K562 (cell line): ENCODE measurements around the gene NPAS3. TPM values are rescaled to one million over a fixed set of nuclear protein-coding genes. Genes with fewer than 3 reads are reported as not detected.

Source experiments
- C11orf30 ChIP-seq: fragments of 450-650 bp; IDR thresholded peaks from 2 replicates; pipeline ENCODE4 v1.6.1; 2016; ENCODE audit warnings: low read depth, mild to moderate bottlenecking
- CBFB ChIP-seq: sonication (generic); formaldehyde crosslinking; IDR thresholded peaks from 2 replicates; pipeline ENCODE4 v1.4.0; 2020; ENCODE audit warnings: mild to moderate bottlenecking, missing genetic modification reagents
- EGR1 ChIP-seq: fragments of 450-650 bp; conservative IDR thresholded peaks from 2 replicates; pipeline ENCODE4 v1.6.1; 2017; ENCODE audit warnings: mild to moderate bottlenecking
- HCFC1 ChIP-seq: IDR thresholded peaks from 2 replicates; pipeline ENCODE4 v1.6.1; 2012; ENCODE audit warnings: low read depth, low read length, improper control_type of control experiment
- HDAC3 ChIP-seq: fragments of 450-650 bp; IDR thresholded peaks from 2 replicates; pipeline ENCODE4 v1.6.1; 2018; ENCODE audit warnings: borderline replicate concordance, mild to moderate bottlenecking, moderate library complexity; ENCODE audit not compliant: partially characterized antibody
- L3MBTL2 ChIP-seq: fragments of 450-650 bp; IDR thresholded peaks from 2 replicates; pipeline ENCODE4 v1.6.1; 2016; ENCODE audit warnings: mild to moderate bottlenecking, moderate library complexity
- MAFF ChIP-seq: IDR thresholded peaks from 2 replicates; pipeline ENCODE4 v1.6.1; 2012; ENCODE audit warnings: low read length, improper control_type of control experiment
- MCM2 ChIP-seq: fragments of 450-650 bp; IDR thresholded peaks from 2 replicates; pipeline ENCODE4 v1.6.1; 2017; ENCODE audit warnings: low read depth, mild to moderate bottlenecking
- MTA1 ChIP-seq: fragments of 450-650 bp; IDR thresholded peaks from 2 replicates; pipeline ENCODE4 v1.6.1; 2017; ENCODE audit warnings: borderline replicate concordance
- POLR2AphosphoS2 ChIP-seq: IDR thresholded peaks from 2 replicates; pipeline ENCODE4 v1.6.1; 2012; ENCODE audit warnings: low read length, improper control_type of control experiment
- POLR2G ChIP-seq: fragments of 200-400 bp; formaldehyde crosslinking; IDR thresholded peaks from 2 replicates; pipeline ENCODE4 v1.6.1; 2017; ENCODE audit warnings: low read depth, mild to moderate bottlenecking, antibody characterized with exemption, low read length, moderate library complexity
- POLR3G ChIP-seq: IDR thresholded peaks from 2 replicates; pipeline ENCODE4 v1.6.1; 2011; ENCODE audit not compliant: insufficient read length, insufficient replicate concordance; ENCODE audit errors: extremely low read depth
- POU5F1 ChIP-seq: fragments of 150-350 bp; IDR thresholded peaks from 2 replicates; pipeline ENCODE4 v1.6.1; 2014; ENCODE audit warnings: borderline replicate concordance, low read length, low read depth, mild to moderate bottlenecking; ENCODE audit not compliant: partially characterized antibody
- RB1 ChIP-seq: fragments of 450-650 bp; IDR thresholded peaks from 2 replicates; pipeline ENCODE4 v1.6.1; 2017; ENCODE audit warnings: low read depth, mild to moderate bottlenecking
- RCOR1 ChIP-seq, 2 experiments: IDR thresholded peaks; 2 replicates each; pipeline ENCODE4 v1.6.1; 2012; ENCODE audit warnings: low read depth in 2 of 2, low read length in 2 of 2, borderline replicate concordance in 1 of 2, improper control_type of control experiment in 1 of 2
- SRF ChIP-seq, 2 experiments: fragments of 250-450, 450-650 bp in 1 of 2; sonication (Bioruptor Pico) in 1 of 2; sonication (generic) in 1 of 2; formaldehyde crosslinking; IDR thresholded peaks; 2 replicates each; pipeline versions ENCODE4 v1.5.0 to v1.5.1; 2020 to 2022; ENCODE audit warnings: mild to moderate bottlenecking in 1 of 2, missing genetic modification reagents in 1 of 2
- TAL1 ChIP-seq: fragments of 450-650 bp; IDR thresholded peaks from 2 replicates; pipeline ENCODE4 v1.6.1; 2016; ENCODE audit warnings: mild to moderate bottlenecking
- TEAD1 ChIP-seq, 2 experiments: fragments of 450-650 bp in 1 of 2; sonication (generic) in 1 of 2; formaldehyde crosslinking; IDR thresholded peaks; 2 replicates each; pipeline versions ENCODE4 v1.4.0 to v1.8.0; 2020 to 2022; ENCODE audit warnings: mild to moderate bottlenecking in 2 of 2, missing genetic modification reagents in 1 of 2
- TRIM24 ChIP-seq, 2 experiments: fragments of 450-650 bp; IDR thresholded peaks; 2 replicates each; pipeline ENCODE4 v1.6.1; 2016
- ZNF384 ChIP-seq: IDR thresholded peaks from 2 replicates; pipeline ENCODE4 v1.6.1; 2012; ENCODE audit warnings: low read depth, low read length, improper control_type of control experiment
- ZNF436 ChIP-seq: fragments of 250-450, 450-650 bp; sonication (Bioruptor Pico); formaldehyde crosslinking; IDR thresholded peaks from 2 replicates; pipeline ENCODE4 v1.7.0; 2020; ENCODE audit warnings: mild to moderate bottlenecking
- ZNF586 ChIP-seq: fragments of 450-650 bp; formaldehyde crosslinking; conservative IDR thresholded peaks from 2 replicates; pipeline ENCODE4 v1.4.0; 2020; ENCODE audit warnings: mild to moderate bottlenecking, moderate library complexity
- ZNF707 ChIP-seq: fragments of 250-450 bp; sonication (Bioruptor Pico); conservative IDR thresholded peaks from 2 replicates; pipeline ENCODE4 v1.8.0; 2022; ENCODE audit warnings: inconsistent platforms, mild to moderate bottlenecking, moderate library complexity
- ZNF717 ChIP-seq: fragments of 250-450 bp; sonication (Bioruptor Pico); IDR thresholded peaks from 2 replicates; pipeline ENCODE4 v1.5.0; 2021
- polyA plus RNA-seq, 8 experiments: library from polyadenylated mRNA; depleted of rRNA in 4 of 8; stranded (reverse) in 5 of 8; unstranded in 3 of 8; fragments of >200 nt; fragmentation: Nextera tagmentation in 2 of 8; fragmentation: Illumina TruSeq in 1 of 8; extraction: Ambion mirVana in 2 of 8; extraction: Trizol in 1 of 8; gene quantifications; 2 replicates each; pipeline versions ENCODE4 v1.2.1 to v1.2.3, GENCODE V29; 2011 to 2014; ENCODE audit warnings: inconsistent platforms in 1 of 8, missing spikeins in 1 of 8
- total RNA-seq, 7 experiments: library from RNA; depleted of rRNA in 6 of 7; stranded (reverse); fragments of >200 nt in 6 of 7; fragmentation: Illumina TruSeq in 2 of 7; extraction: Trizol in 2 of 7; gene quantifications; 2 replicates each; pipeline versions ENCODE4 v1.2.1 to v1.2.3, GENCODE V29; 2011 to 2021; ENCODE audit warnings: low replicate concordance in 1 of 7
- TF ChIP-seq, protein P1 (sequence below): fragments of 450-650 bp; IDR thresholded peaks from 2 replicates; pipeline ENCODE4 v1.6.1; 2014; ENCODE audit warnings: low read depth, mild to moderate bottlenecking, moderate library complexity, borderline replicate concordance
- TF ChIP-seq, protein P2 (sequence below): sonication (generic); formaldehyde crosslinking; IDR thresholded peaks from 2 replicates; pipeline ENCODE4 v1.9.0; 2022; ENCODE audit warnings: mild to moderate bottlenecking, missing genetic modification reagents

Gene NPAS3
- total and polyA plus RNA-seq, 9 of the 15 experiments (the other 6 are each of a cell fraction or from before 2014, with no cell fraction given): 0.04 TPM; not detected in 8

DNA sequence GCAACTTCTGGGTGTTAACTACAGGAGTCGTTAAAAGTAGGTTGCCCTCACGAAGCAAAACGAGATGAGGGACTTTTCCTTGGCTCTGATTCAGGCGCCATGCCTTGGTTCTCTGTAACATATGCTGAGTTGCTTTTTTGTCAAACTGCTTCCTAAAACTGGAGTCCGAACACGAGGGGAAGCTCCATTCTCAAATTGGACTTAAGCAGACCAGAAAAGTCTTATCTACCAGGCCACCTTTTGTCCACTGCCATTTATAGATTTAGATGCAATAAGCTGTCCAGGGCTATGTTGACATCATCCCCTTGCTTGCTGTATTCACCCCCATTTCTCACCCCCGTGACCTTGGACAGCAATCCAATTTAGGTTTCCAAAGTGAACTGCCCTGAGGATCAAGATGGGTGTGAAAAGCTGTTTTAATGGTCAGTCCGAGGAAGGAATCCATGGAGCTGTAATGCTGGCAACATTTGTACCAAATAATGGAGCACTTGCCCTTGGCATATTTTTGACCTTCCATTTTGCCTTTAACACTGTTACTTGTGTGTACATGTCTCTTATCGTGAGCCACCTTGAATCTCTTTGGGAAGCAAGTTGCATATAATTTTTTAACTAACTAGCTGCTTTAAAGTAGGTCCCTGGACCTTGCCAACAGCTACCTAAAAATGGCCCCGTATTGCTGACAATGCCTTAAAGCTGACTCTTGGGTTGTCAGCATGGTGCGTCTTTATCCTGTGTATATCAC, 714.1 kb downstream of the NPAS3 start (continued):
- TF ChIP-seq ZNF586 (CRISPR knock-in tag) (no peak), HDAC3 (no peak), ZNF436 (no peak), L3MBTL2 (peak; percentile 56), ZNF717 (no peak), RB1 (no peak), POLR2AphosphoS2 (no peak), SRF (CRISPR knock-in tag; IDR thresholded peaks at IDR 0.05) (0 out of 4 replicates have a peak, but pooled peaks of 1 of the 2 experiments have one; percentile 36), POU5F1 (no peak), TAL1 (peak; percentile 69), POLR2G (no peak), C11orf30 (peak; percentile 85), ZNF707 (CRISPR knock-in tag) (no peak), MTA1 (no peak), POLR3G (no peak), HCFC1 (no peak), MAFF (peak; percentile 47), CBFB (no peak), RCOR1 (IDR thresholded peaks at IDR 0.05; ENCODE audit: borderline replicate concordance in 1 of 2, low read depth in 2 of 2, low read length in 2 of 2) (0 out of 4 replicates have a peak, but pooled peaks of 1 of the 2 experiments have one; percentile 8), MCM2 (no peak), EGR1 (no peak), TRIM24 (IDR thresholded peaks at IDR 0.05) (peak in 1 of 2 experiments; percentile 26; a peak in 1 of 4 replicates), TEAD1 (CRISPR knock-in tag; IDR thresholded peaks at IDR 0.05) (no peak), ZNF384 (no peak)
- TF ChIP-seq, protein P1, sequence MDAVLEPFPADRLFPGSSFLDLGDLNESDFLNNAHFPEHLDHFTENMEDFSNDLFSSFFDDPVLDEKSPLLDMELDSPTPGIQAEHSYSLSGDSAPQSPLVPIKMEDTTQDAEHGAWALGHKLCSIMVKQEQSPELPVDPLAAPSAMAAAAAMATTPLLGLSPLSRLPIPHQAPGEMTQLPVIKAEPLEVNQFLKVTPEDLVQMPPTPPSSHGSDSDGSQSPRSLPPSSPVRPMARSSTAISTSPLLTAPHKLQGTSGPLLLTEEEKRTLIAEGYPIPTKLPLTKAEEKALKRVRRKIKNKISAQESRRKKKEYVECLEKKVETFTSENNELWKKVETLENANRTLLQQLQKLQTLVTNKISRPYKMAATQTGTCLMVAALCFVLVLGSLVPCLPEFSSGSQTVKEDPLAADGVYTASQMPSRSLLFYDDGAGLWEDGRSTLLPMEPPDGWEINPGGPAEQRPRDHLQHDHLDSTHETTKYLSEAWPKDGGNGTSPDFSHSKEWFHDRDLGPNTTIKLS: no peak
- TF ChIP-seq, protein P2, sequence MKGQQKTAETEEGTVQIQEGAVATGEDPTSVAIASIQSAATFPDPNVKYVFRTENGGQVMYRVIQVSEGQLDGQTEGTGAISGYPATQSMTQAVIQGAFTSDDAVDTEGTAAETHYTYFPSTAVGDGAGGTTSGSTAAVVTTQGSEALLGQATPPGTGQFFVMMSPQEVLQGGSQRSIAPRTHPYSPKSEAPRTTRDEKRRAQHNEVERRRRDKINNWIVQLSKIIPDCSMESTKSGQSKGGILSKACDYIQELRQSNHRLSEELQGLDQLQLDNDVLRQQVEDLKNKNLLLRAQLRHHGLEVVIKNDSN: no peak
